Stomach smooth muscle (tissue), 2 donors: ENCODE data around the gene HIBADH.
"Not testable (repeated sequence)": the region's sequence is repeated elsewhere in the genome, so short reads cannot be mapped to it uniquely, and the experiment has no call there.

ENCODE experiments used
- H3K27ac ChIP-seq: one replicate; pipeline ENCODE4 v1.7.0; 2013; ENCODE audit warnings: mild to moderate bottlenecking, low read length, inconsistent platforms
- H3K27me3 ChIP-seq, 2 donors: one replicate each; pipeline ENCODE4 v1.7.0; 2013; ENCODE audit warnings: low read length in 2 of 2; ENCODE audit not compliant: insufficient read depth in 2 of 2, control insufficient read depth in 1 of 2
- H3K36me3 ChIP-seq, 2 donors: one replicate each; pipeline ENCODE4 v1.7.0; 2013; ENCODE audit warnings: low read length in 2 of 2; ENCODE audit not compliant: control insufficient read depth in 2 of 2, insufficient read depth in 2 of 2
- H3K4me1 ChIP-seq: one replicate; pipeline ENCODE4 v1.7.0; 2013; ENCODE audit warnings: low read length; ENCODE audit not compliant: control insufficient read depth, insufficient read depth
- H3K4me3 ChIP-seq, 2 donors: one replicate each; pipeline ENCODE4 v1.7.0; 2013; ENCODE audit warnings: low read length in 2 of 2
- H3K9ac ChIP-seq, 2 donors: one replicate each; pipeline ENCODE4 v1.7.0; 2013; ENCODE audit warnings: low read length in 2 of 2, mild to moderate bottlenecking in 1 of 2
- H3K9me3 ChIP-seq, 2 donors: one replicate each; pipeline ENCODE4 v1.7.0; 2013; ENCODE audit warnings: low read length in 2 of 2; ENCODE audit not compliant: control insufficient read depth in 2 of 2
- donor health status: healthy.
- donor health status: Pancreatic carcinoma.

Gene HIBADH

DNA sequence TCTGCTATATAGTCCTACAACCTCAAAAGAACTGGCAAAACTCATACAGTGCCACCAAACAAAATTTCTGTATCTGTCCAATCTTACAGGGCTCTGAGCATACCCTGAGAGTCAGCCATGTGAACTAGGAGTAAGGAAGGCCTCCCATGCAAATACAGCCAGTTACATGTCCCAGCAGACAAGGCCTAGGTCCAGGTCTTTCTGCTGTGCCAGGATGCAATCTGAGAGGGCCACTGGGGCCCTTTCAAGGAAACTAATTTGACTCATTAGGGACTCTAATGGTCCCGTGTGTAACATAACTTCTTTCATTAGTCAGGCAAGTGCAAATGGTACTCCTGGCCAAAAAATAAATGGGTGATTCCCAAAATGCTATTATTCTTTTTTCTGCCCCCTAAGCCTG lies 17.9 kb upstream of the HIBADH start:
- H3K27me3 ChIP-seq: no peaks in the 10 kb centered on the region
- H3K9ac ChIP-seq: no peak overlapping the region
- no peak overlapping the region for H3K4me3 ChIP-seq
- H3K4me1 ChIP-seq: no peaks in the 10 kb centered on the region
- no peak overlapping the region for H3K27ac ChIP-seq
- H3K9me3 ChIP-seq: no peaks in the 10 kb centered on the region
- H3K36me3 ChIP-seq: no peaks in the 10 kb centered on the region

DNA sequence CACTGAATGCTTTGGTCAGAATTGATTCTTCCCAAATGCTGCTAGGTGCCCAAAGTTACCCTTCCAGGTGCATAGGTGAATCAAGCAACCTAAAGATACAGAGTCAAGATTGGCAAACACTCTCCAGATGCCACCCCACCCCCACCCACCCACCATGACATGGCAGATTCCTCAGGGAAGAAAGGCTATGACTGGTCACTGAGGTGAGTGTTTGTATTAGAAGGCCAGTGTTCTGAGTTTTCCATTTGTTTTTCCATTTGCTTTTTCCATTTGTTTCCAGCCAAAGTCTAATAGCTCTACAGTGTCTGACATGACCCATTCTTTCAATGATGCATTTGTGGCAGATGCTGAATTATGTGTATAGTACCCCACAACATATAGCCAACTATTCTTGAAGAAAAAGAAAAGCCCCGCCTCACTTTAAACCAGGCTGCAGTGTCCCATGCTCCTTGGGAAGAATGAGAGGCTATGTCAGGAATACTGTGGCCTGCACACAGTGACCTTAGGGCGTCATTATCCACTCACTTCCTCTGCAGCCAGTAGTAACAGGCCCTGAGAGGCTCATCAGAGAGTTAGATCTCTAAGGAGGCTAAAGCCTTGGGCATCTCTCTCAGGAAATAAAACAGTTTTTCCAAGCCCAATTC lies 16.1 kb upstream of the HIBADH start:
- Histone ChIP-seq H3K4me3 (no peak overlapping the region), H3K9me3 (no peaks in the 10 kb centered on the region), H3K27ac (no peak overlapping the region), H3K9ac (no peak overlapping the region), H3K36me3 (no peaks in the 10 kb centered on the region), H3K4me1 (no peaks in the 10 kb centered on the region), H3K27me3 (no peaks in the 10 kb centered on the region)

DNA sequence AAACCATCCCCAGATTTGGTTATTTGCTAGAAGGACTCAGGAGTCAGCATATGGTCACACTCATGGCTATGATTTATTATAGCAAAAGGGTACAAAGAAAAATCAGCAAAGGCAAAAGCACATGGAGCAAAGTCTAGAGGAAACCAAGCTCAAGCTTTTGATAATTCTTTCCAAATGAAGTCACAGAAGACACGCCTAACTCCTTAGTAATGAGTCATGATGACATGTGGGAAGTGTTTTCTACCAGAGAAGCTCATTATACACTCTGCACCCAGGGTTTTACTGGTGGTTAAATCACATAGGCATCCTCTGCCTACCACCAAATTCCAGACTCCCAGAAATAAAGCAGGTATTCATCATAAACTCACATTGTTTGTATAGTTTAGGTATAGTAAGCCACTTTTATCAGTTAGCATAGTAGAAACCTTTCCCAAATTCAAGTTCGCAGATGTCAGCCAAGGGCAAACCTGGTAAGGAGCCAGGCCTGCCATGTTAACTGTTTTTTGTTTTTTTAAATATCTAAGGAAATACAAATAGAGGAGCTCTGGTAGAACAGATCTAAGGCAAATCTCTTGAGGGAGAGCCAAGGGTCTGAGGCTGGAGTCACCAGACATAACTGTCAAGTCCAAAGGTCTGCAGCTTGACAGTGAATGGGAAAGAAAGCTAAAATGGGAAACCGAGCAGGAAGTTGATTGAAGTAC lies 15.4 kb upstream of the HIBADH start:
- Histone ChIP-seq H3K9me3 (no peaks in the 10 kb centered on the region), H3K27ac (no peak overlapping the region), H3K36me3 (no peaks in the 10 kb centered on the region), H3K4me1 (no peaks in the 10 kb centered on the region), H3K4me3 (no peak overlapping the region), H3K9ac (no peak overlapping the region), H3K27me3 (no peaks in the 10 kb centered on the region)

DNA sequence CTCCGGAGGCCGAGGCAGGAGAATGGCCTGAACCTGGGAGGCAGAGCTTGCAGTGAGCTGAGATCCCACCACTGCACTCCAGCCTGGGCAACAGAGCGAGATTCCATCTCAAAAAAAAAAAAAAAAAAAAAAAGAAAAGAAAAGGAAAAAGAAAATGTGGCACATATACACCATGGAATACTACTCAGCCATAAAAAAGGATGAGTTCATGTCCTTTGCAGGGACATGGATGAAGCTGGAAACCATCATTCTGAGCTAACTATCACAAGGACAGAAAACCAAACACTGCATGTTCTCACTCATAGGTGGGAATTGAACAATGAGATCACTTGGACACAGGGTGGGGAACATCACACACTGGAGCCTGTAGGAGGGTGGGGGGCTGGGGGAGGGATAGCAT lies 11.4 kb upstream of the HIBADH start:
- H3K9me3 ChIP-seq, H3K27me3 ChIP-seq, H3K27ac ChIP-seq, H3K4me3 ChIP-seq, H3K36me3 ChIP-seq, H3K9ac ChIP-seq, H3K4me1 ChIP-seq: not testable (repeated sequence)

DNA sequence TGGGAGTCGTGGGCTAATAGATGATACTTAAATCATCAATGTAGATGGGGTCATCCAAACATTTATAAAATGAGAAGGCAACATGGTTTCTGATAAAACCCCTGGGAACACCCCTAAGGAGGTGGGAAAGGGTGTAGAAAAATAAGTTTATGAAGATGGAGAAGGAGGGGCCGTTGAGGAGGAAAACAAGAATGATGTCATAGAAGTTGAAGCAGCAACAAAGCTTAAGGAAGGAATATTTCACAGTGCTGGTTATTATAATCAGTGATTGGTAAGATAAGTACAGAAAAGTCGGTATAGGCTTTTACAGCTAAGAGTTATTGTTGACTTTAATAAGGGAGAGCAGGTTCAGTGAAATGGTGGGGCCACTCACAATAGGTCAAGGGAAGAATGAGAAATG lies 9.0 kb upstream of the HIBADH start:
- Histone ChIP-seq H3K9ac (no peak overlapping the region), H3K4me3 (no peak overlapping the region), H3K36me3 (no peaks in the 10 kb centered on the region), H3K27ac (no peak overlapping the region), H3K27me3 (no peaks in the 10 kb centered on the region), H3K9me3 (no peaks in the 10 kb centered on the region), H3K4me1 (no peaks in the 10 kb centered on the region)

DNA sequence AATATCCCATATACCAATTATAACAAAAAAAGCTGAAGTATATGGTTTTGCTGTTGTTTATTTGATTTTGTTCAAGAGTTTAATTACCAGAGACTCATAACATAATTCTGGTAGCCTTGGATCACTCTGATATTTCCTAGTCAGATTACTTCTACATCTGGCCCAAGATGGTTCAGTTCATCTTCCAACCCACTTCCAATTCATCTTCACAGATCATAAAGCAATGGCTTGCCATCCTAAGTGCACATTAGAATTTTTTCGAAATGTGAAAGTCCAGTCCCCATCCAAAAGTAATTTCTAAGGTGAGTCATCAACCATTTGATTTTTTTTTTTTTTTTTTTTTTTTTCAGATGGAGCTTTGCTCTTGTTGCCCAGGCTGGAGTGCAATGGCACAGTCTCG lies 8.0 kb upstream of the HIBADH start:
- H3K9ac ChIP-seq: no peak overlapping the region
- H3K27me3 ChIP-seq: no peaks in the 10 kb centered on the region
- H3K4me1 ChIP-seq: no peaks in the 10 kb centered on the region
- no peaks in the 10 kb centered on the region for H3K9me3 ChIP-seq
- H3K27ac ChIP-seq: no peak overlapping the region
- H3K4me3 ChIP-seq: no peak overlapping the region
- H3K36me3 ChIP-seq: no peaks in the 10 kb centered on the region

DNA sequence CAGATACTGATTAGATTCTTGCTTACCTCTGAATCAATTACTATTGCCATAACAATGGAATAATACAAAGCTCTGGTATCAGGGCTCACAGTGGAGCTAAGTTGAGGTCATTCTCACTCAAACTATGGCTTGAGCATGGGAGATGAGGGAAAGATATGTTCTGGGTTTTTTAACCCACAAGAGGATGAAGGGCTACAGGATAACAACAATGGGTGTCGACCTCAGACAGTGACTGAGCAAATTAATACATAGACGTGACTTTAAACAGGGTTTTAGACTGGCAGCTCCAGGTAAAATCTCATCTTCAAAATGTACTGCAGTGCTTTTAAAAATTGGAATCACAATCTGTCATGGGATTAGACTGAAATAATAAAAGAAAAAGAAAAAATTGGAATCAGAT lies 7.5 kb upstream of the HIBADH start:
- H3K27ac ChIP-seq: no peak overlapping the region
- no peak overlapping the region for H3K9ac ChIP-seq
- no peaks in the 10 kb centered on the region for H3K27me3 ChIP-seq
- H3K36me3 ChIP-seq: no peaks in the 10 kb centered on the region
- H3K4me3 ChIP-seq: no peak overlapping the region
- no peaks in the 10 kb centered on the region for H3K9me3 ChIP-seq
- H3K4me1 ChIP-seq: no peaks in the 10 kb centered on the region

DNA sequence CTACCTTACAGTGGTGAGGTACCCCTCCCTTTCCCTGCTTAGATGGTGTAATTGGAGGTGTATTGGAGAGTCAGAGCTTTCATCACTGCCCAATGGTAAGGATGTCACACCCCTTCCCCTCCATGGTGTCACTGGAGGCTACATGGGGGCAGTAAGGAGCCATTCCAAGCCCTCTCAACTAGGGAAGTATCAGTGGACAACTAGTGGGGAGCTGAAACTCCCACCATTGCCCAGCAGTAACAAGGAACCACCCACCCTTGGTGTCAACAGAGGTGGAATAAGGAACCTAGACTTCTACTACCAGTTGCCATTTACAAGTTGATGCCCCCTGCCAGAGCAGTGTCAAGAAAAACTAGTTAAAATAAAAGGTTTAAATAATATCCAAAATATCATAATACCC lies 2.8 kb upstream of the HIBADH start:
- Histone ChIP-seq H3K27me3 (no peaks in the 10 kb centered on the region), H3K9ac (no peak overlapping the region), H3K4me1 (peaks cover 5% of the 10 kb centered on the region), H3K9me3 (no peaks in the 10 kb centered on the region), H3K36me3 (no peaks in the 10 kb centered on the region), H3K27ac (no peak overlapping the region), H3K4me3 (no peak overlapping the region)

DNA sequence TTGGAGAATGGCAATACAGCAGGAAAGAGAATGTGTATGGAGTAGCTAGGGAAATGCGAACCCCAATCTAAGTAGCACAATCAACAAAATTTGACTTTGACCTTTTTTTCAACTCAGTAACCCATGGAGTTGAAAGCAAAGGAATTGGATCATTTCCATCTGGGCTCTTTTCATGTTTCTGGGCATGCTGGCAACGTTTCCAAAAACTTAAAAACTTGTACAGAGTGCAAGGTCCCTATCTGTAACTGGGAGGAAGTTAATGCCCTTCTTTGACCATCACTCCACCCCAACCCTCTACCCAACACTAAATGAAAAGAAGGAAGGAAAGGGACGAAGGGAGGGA lies 1.3 kb upstream of the HIBADH start:
- H3K36me3 ChIP-seq: no peaks in the 10 kb centered on the region
- no peak overlapping the region for H3K27ac ChIP-seq
- H3K27me3 ChIP-seq: no peaks in the 10 kb centered on the region
- H3K4me3 ChIP-seq: no peak overlapping the region
- peaks cover 5% of the 10 kb centered on the region for H3K4me1 ChIP-seq
- no peaks in the 10 kb centered on the region for H3K9me3 ChIP-seq
- no peak overlapping the region for H3K9ac ChIP-seq

DNA sequence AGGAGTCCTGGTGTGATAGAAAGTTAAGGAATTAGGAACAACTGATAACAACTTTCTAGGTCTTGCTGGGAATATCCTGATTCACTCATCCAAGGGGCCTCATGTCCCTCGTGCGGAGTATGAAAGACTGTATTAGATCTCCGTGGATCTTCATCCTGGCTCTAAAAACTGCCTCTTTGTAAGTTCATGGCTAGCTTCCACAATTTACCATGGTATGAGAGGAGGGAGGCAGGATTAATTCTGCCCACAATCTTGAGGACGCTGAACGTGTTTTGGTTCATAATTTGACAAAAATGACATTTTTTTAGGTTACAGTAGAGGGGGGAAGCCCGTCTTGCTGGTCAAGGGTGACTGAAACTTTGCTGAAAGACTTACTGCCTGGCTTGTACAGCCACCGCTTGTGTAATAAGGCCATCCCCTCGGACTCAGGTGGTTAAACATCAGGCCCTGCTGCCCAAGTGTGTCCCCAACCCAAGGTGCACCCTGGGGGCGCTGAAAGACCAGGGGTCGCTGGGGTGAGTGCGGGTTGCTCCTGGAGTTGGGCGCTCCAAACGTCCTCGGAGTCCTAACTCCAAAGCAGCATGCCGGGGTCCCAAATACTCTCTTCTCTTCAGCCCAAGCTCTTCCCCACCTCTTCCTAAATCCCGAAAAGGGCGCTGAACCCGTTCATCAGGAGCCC lies 733 bp downstream of the HIBADH start:
- Histone ChIP-seq H3K9ac (peak overlapping the region; percentile 88 to 91), H3K27ac (peak overlapping the region; percentile 80), H3K9me3 (no peaks in the 10 kb centered on the region), H3K4me3 (peak overlapping the region; percentile 91), H3K4me1 (peaks cover 5% of the 10 kb centered on the region), H3K36me3 (no peaks in the 10 kb centered on the region), H3K27me3 (no peaks in the 10 kb centered on the region)

DNA sequence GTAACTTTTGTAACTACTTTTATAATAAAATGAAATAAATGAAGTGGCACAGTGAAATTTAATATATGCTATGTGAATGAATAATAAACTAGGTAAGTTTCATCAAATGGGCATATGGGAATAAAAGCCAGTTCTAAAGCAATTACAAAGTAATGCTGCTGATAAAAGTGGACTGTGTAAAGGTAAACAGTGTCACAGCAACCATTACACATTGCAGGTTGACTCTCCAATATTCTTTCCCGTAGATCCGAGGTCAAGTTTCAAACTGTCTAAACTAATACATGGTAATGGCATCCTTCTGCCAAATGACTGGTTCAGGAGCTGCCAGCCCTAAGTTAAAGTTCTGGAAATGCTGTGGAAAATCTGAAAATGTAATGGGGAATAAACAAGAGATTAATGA lies 6.0 kb downstream of the HIBADH start:
- H3K9ac ChIP-seq: no peak overlapping the region
- no peaks in the 10 kb centered on the region for H3K9me3 ChIP-seq

More for the DNA sequence above, 6.0 kb downstream of the HIBADH start:
- Histone ChIP-seq H3K27me3 (no peaks in the 10 kb centered on the region), H3K36me3 (no peaks in the 10 kb centered on the region), H3K4me1 (peaks cover under 1% of the 10 kb centered on the region), H3K27ac (no peak overlapping the region), H3K4me3 (no peak overlapping the region)
